HL-60 (cell line): ENCODE results near the gene ACD.

Source experiments
- CTCF ChIP-seq: IDR thresholded peaks from one replicate; pipeline ENCODE4 v1.5.1; 2011; ENCODE audit warnings: low read length, control low read depth, inconsistent platforms; ENCODE audit not compliant: insufficient read depth
- POLR2AphosphoS5 ChIP-seq: IDR thresholded peaks from 2 replicates; pipeline ENCODE4 v1.6.1; 2012; ENCODE audit warnings: low read depth

DNA sequence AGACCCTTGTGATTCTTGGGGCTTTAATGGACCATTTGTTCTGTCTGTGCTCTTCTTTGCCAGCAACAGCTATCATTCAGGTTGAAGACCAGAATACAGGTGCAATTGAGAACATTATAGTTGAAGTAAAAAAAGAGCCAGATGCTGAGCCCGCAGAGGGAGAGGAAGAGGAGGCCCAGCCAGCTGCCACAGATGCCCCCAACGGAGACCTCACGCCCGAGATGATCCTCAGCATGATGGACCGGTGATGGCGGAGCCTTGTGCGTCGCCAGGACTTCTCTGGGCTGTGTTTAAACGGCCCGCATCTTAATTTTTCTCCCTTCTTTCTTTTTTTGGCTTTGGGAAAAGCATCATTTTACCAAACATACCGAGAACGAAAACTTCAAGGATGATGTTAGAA is 22.4 kb downstream of the ACD start:
- TF ChIP-seq CTCF (no peak), POLR2AphosphoS5 (no peak)
